Heart left ventricle (tissue), 16 donors: ENCODE data around the gene ERBB4. TPM values are rescaled to one million over a fixed set of nuclear protein-coding genes. Genes with fewer than 3 reads are reported as not detected.

Experiments
- ATAC-seq, 4 donors: fragments of 200-7000 bp; cut with Tn5 transposase; one replicate each; pipeline ENCODE4 v1.9.1; 2020 to 2022; ENCODE audit warnings: moderate library complexity in 4 of 4, mild to moderate bottlenecking in 3 of 4, moderate number of reproducible peaks in 1 of 4
- DNase-seq, 5 donors: peaks; one replicate each; pipeline ENCODE4 v3.0.0-alpha.2; 2020
- H3K27ac ChIP-seq, 12 donors: fragments of 200-600 bp; sonication (generic) in 4 of 12; one replicate each; pipeline versions ENCODE4 v1.5.0 to v1.8.0; 2016 to 2022; ENCODE audit warnings: mild to moderate bottlenecking in 2 of 12
- H3K27me3 ChIP-seq, 9 donors: fragments of 200-600 bp; sonication (generic) in 2 of 9; one replicate each; pipeline versions ENCODE4 v1.5.1 to v1.8.0; 2016 to 2022; ENCODE audit warnings: mild to moderate bottlenecking in 3 of 9
- H3K36me3 ChIP-seq, 9 donors: fragments of 200-600 bp; sonication (generic) in 2 of 9; one replicate each; pipeline versions ENCODE4 v1.5.0 to v1.8.0; 2018 to 2022; ENCODE audit warnings: mild to moderate bottlenecking in 2 of 9
- H3K4me1 ChIP-seq, 12 donors: fragments of 200-600 bp; sonication (generic) in 4 of 12; one replicate each; pipeline versions ENCODE4 v1.5.0 to v1.8.0; 2016 to 2022; ENCODE audit warnings: mild to moderate bottlenecking in 3 of 12
- H3K4me3 ChIP-seq, 12 donors: fragments of 200-600 bp; sonication (generic) in 4 of 12; one replicate each; pipeline versions ENCODE4 v1.5.0 to v1.8.0; 2017 to 2022; ENCODE audit warnings: mild to moderate bottlenecking in 9 of 12, moderate library complexity in 4 of 12
- H3K9me3 ChIP-seq, 12 donors: fragments of 200-600 bp; sonication (generic) in 4 of 12; one replicate each; pipeline versions ENCODE4 v1.5.0 to v1.8.0; 2016 to 2022; ENCODE audit warnings: mild to moderate bottlenecking in 1 of 12
- POLR2A ChIP-seq, 2 donors: fragments of 450-650 bp; IDR thresholded peaks; one replicate each; pipeline ENCODE4 v1.6.1; 2017; ENCODE audit warnings: antibody characterized with exemption in 2 of 2, mild to moderate bottlenecking in 2 of 2, moderate library complexity in 2 of 2
- WGBS, 4 donors: extraction: QIAGEN DNeasy Blood & Tissue Kit in 2 of 4; methylation state at CpG; one replicate each; pipeline versions ENCODE4 v1.1.5 to v1.1.7; 2013 to 2018; 5-methylcytosine and 5-hydroxymethylcytosine counted together
- intact Hi-C, 10 donors: fragments of 100-400 bp; cut with DNase I; formaldehyde crosslinking; loops; one replicate each; pipeline versions ENCODE4 v1.11.1 to v1.14.2; 2022
- polyA plus RNA-seq, 2 donors: library from polyadenylated mRNA; stranded (reverse); fragments of 200-250 nt; gene quantifications; one replicate each; pipeline ENCODE4 v1.2.3, GENCODE V29; 2013
- total RNA-seq, 9 donors: library from RNA; depleted of rRNA in 2 of 9; stranded (reverse); fragments of >200 nt in 2 of 9; fragmentation: NEBNext Ultra II Directional in 3 of 9; extraction: Animal tissue kit (Norgen Biotek cat#: 25700) in 3 of 9; gene quantifications; one replicate each; pipeline versions ENCODE4 v1.1.0 to v1.2.4, GENCODE V29; 2016 to 2023
- TF ChIP-seq, protein P1 (sequence below), 12 donors: fragments of 200-600 bp; sonication (generic) in 4 of 12; IDR thresholded peaks; one replicate each; pipeline versions ENCODE4 v1.5.0 to v1.8.0; 2018 to 2022; ENCODE audit warnings: antibody characterized with exemption in 12 of 12, mild to moderate bottlenecking in 5 of 12
- donor health status: ischemic (EF 13 %, LVEDD 7.1; RV severe dilation, severe dysfunction).
- donor health status: healthy with polysubstance abuse.
- donor health status: DM: no; HTN: yes; CAD: no.
- donor health status: DM: no; HTN: no; CAD: no.
- donor health status: ischemic (EF 25% LVEDD 6.9; RV normal size, moderate dysfunction).
- donor health status: ischemic (EF 25% LVEDD 5.7; RV mildly dilated, moderate dysfunction).
- donor health status: healthy.
- donor health status: DM: yes; HTN: yes; CAD: no.
- donor health status: ischemic (EF 35%, LVEDD 5.7; RV mildly dilated, moderate dysfunction).
- donor health status: nonischemic (EF 11% LVEDD 7.7; RV severe dilation, severe dysfunction).
- donor health status: DM: yes; HTN: yes; CAD: no.
- donor health status: PGD.
- donor health status: ischemic (EF 29% LVEDD 5.4; RV normal size, mild dysfunction).
- donor health status: nonischemic (EF 23%, LVEDD 6.1; RV moderate dilation, normal function).

ERBB4 gene
- total and polyA plus RNA-seq, 11 donors, result 1.3 to 29.5 (median 11.7) TPM

DNA sequence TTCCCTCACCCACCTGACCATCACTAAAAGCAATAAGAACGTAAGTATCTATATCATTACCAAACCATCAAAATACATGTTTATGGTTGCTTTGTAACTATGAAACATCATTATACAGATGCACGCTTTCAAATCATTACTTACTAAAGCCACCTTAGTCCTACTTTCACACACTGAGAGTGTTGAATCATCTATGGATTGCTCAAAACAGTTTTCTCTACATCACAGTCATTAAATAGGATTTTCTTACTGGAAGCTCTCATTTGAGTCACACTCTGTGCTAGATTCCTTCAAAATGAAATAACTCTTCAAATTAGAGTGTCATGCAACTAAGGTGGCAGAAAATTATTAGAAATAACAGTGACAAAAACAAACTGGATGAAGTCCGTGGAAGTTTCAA is 1103.8 kb downstream of the ERBB4 start:
- DNase-seq (no peak), ATAC-seq (no peak)
- 86 to 92% (median 89%) methylated on average over 3 of the region's 3 CpGs for WGBS, 4 donors
- H3K36me3 ChIP-seq, result no peaks in the 10 kb centered on the region
- H3K9me3 ChIP-seq, result no peaks in the 10 kb centered on the region
- H3K4me3 ChIP-seq, result no peak overlapping the region
- no peak overlapping the region for H3K27ac ChIP-seq
- H3K27me3 ChIP-seq, result no peaks in the 10 kb centered on the region
- no peaks in the 10 kb centered on the region for H3K4me1 ChIP-seq
- intact Hi-C loops, result no loop called here
- no peak for TF ChIP-seq POLR2A (IDR thresholded peaks at IDR 0.05)
- TF ChIP-seq, protein P1, sequence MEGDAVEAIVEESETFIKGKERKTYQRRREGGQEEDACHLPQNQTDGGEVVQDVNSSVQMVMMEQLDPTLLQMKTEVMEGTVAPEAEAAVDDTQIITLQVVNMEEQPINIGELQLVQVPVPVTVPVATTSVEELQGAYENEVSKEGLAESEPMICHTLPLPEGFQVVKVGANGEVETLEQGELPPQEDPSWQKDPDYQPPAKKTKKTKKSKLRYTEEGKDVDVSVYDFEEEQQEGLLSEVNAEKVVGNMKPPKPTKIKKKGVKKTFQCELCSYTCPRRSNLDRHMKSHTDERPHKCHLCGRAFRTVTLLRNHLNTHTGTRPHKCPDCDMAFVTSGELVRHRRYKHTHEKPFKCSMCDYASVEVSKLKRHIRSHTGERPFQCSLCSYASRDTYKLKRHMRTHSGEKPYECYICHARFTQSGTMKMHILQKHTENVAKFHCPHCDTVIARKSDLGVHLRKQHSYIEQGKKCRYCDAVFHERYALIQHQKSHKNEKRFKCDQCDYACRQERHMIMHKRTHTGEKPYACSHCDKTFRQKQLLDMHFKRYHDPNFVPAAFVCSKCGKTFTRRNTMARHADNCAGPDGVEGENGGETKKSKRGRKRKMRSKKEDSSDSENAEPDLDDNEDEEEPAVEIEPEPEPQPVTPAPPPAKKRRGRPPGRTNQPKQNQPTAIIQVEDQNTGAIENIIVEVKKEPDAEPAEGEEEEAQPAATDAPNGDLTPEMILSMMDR (IDR thresholded peaks at IDR 0.05), result no peak

DNA sequence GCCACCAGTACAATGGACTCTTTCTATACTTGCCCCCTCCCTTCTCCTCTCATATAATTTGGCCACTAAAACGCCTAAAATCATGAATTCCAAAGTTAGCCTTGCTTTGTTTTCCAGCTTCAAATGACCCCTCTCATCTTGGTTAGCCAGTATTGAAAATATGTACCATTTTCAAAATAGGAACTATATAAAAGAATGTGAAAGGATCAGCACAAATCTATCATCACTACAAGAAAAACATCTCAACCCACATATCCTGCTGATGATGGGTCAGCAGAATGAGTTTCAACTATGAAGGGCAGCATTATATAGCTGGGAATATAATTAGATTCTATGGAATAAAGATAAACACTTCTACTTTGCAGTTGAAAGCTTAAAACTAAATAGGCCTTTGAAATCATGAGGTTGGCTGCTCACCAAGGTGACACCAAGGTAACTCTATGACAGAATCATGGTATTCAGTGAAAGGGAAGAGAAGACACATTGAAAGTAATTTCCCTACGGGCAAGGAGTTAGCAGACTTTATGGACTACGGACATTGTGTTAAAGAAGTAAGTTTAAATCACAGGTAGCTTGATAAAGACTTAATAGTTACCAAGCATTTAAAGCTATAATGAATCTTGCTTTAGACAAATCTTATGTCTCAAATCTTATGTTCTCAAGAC is 1109.2 kb downstream of the ERBB4 start:
- intact Hi-C loops, result no loop called here
- H3K27me3 ChIP-seq, result no peaks in the 10 kb centered on the region
- no peaks in the 10 kb centered on the region for H3K9me3 ChIP-seq
- WGBS, 4 donors, result 73 to 85% (median 80%) methylated on average over 3 of the region's 3 CpGs
- H3K4me3 ChIP-seq, result no peak overlapping the region
- DNase-seq, result no peak
- TF ChIP-seq, protein P1 (IDR thresholded peaks at IDR 0.05), result no peak
- TF ChIP-seq POLR2A (IDR thresholded peaks at IDR 0.05), result no peak
- no peaks in the 10 kb centered on the region for H3K4me1 ChIP-seq
- H3K36me3 ChIP-seq, result no peaks in the 10 kb centered on the region
- H3K27ac ChIP-seq, result no peak overlapping the region
- no peak for ATAC-seq

DNA sequence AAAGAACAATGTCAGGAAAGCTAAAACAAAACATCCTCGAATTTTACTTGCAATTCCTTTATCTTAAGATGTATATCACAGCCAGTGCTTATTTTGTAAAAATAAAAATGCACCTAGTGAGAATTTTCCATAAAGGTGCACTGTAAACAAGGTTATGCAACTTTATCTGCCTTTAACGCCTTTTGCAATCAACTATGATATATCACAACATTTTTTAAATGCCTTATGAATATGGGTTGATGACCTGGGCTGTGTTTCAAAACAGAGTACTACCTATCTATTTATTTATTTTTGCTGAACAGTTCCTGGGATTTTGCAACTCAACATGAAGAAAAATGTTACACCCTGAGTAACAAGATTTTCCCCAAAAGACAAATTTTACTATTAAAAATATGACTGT is 1112.4 kb downstream of the ERBB4 start:
- no peaks in the 10 kb centered on the region for H3K9me3 ChIP-seq
- no peak overlapping the region for H3K4me3 ChIP-seq
- DNase-seq, result no peak
- H3K4me1 ChIP-seq, result no peaks in the 10 kb centered on the region
- intact Hi-C loops, result no loop called here
- H3K27ac ChIP-seq, result no peak overlapping the region
- whole genome bisulfite sequencing, 4 donors, result 48 to 62% (median 55%) methylated on average over 2 of the region's 2 CpGs
- TF ChIP-seq POLR2A (IDR thresholded peaks at IDR 0.05), result no peak
- TF ChIP-seq, protein P1 (IDR thresholded peaks at IDR 0.05), result no peak
- no peaks in the 10 kb centered on the region for H3K27me3 ChIP-seq
- ATAC-seq, result no peak
- H3K36me3 ChIP-seq, result no peaks in the 10 kb centered on the region

DNA sequence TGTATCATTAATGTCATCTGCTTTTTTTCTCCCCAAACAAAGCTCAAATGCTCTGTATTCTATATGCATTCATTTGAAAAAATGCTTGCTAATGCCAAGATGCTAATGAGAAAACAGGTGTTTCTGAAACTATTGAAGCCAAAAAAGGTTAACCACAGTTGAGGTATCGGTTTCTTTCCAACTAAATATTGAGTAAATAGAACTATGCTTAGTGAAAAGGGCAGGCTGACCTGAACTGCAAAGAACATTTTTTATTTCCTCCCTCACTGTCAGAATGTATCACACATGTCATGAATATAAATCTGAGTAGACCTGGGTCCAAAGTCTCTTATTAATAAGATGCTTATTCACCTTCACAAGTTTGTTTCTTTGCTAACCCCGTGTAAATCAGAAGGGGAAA is 1115.6 kb downstream of the ERBB4 start:
- TF ChIP-seq, protein P1 (IDR thresholded peaks at IDR 0.05), result no peak
- TF ChIP-seq POLR2A (IDR thresholded peaks at IDR 0.05), result no peak
- H3K9me3 ChIP-seq, result no peaks in the 10 kb centered on the region
- no peaks in the 10 kb centered on the region for H3K4me1 ChIP-seq
- no peaks in the 10 kb centered on the region for H3K27me3 ChIP-seq
- ATAC-seq, result no peak
- H3K36me3 ChIP-seq, result no peaks in the 10 kb centered on the region
- no peak for DNase-seq
- H3K27ac ChIP-seq, result no peak overlapping the region
- H3K4me3 ChIP-seq, result no peak overlapping the region
- 59 to 76% (median 67%) methylated on average over 2 of the region's 2 CpGs for WGBS, 4 donors
- intact Hi-C loops, result no loop called here
